Measurements from ENCODE around the gene KIF16B.

KIF16B gene

DNA sequence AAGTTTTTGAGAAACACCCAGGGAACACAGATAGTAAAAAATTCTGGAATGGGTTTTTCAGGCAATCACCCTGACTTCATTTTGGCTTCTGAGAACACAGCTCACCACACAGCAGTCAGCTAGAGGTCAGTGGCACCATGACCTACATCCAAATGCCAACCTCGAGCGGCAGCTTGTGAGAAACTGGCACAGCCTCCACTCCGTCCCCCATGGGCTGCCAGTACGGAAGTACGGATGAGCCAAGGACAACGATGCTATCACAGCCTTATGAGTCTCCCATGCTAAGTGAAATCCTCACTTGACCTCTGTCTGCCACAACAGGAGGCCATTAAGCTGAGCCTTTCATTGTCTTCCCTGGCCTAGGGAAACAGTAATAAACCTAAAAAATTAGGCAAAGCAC, 32.0 kb downstream of the KIF16B start:
- TF ChIP-seq ZFX (IDR thresholded peaks at IDR 0.05) = no peak
- TF ChIP-seq, protein P1, sequence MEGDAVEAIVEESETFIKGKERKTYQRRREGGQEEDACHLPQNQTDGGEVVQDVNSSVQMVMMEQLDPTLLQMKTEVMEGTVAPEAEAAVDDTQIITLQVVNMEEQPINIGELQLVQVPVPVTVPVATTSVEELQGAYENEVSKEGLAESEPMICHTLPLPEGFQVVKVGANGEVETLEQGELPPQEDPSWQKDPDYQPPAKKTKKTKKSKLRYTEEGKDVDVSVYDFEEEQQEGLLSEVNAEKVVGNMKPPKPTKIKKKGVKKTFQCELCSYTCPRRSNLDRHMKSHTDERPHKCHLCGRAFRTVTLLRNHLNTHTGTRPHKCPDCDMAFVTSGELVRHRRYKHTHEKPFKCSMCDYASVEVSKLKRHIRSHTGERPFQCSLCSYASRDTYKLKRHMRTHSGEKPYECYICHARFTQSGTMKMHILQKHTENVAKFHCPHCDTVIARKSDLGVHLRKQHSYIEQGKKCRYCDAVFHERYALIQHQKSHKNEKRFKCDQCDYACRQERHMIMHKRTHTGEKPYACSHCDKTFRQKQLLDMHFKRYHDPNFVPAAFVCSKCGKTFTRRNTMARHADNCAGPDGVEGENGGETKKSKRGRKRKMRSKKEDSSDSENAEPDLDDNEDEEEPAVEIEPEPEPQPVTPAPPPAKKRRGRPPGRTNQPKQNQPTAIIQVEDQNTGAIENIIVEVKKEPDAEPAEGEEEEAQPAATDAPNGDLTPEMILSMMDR (conservative IDR thresholded peaks at IDR 0.05) = no peak
- no peak overlapping the region for H3K27ac ChIP-seq

DNA sequence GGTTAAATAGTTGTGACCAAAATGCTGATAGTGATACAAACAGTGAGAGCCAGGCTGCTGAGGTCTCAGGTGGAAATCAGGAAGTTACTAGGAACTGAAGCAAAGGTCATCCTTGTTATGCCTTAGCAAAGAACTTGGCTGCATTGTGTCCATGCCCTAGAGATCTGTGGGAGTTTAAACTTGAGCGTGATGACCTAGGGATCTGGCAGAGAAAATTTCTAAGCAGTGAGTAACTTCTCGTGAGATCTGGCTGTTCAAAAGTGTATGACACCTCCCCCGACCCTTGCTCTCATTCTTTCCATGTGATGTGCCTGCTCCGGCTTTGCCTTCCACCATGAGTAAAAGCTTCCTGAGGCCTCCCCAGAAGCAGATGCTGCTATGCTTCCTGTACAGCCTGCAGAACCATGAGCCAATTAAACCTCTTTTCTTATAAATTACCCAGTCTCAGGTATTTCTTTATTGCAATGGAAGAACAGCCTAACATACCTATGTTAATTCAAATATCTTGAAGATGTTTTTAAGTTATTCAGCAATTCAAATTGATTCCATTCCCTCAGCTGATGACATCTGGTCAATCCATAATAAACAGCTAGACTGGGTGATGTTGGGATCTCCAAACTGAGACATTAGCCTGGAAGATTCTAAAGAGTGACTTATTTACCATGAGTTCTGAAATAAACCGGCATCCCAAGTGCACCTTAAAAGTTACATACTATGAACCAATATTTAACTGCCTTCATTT, 33.8 kb downstream of the KIF16B start:
- no peak overlapping the region for H3K27ac ChIP-seq
- TF ChIP-seq, protein P1 (conservative IDR thresholded peaks at IDR 0.05) = no peak
- no peak for TF ChIP-seq ZFX (IDR thresholded peaks at IDR 0.05)

DNA sequence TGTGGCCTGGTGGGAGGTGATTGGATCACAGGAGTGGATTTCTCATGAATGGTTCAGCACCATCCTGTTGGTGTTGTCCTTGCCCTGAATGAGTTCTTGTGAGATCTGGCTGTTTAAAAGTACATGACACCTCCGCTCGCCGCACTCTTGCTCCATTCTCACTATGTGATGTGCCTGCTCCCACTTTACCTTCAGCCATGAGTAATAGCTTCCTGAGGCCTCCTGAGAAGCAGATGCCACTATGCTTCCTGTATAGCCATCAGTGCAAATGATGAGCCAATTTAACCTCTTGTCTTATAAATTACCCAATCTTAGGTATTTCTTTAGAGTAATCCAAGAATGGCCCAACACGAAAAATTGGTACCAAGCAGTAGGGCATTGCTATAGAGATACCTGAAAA, 34.5 kb downstream of the KIF16B start:
- no peak overlapping the region for H3K27ac ChIP-seq
- no peak for TF ChIP-seq ZFX (IDR thresholded peaks at IDR 0.05)
- TF ChIP-seq, protein P1 (conservative IDR thresholded peaks at IDR 0.05) = no peak

DNA sequence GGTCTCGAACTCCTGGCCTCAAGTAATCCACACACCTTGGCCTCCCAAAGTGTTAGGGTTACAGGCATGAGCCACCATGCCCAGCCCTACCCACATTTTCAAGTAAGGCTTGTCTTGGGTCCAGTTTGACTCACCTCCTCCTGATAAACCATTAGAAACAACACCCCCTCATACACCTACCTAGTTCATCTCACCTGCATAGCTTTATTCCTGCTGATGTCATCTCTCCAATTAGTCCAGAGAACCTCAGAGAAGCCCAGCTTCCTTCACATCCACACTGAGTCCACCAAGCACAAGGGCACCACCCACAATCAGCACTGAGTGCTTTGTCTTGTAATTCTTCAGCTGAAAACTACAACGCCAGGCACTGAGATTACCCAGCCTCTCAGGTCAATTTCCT, 35.3 kb downstream of the KIF16B start:
- TF ChIP-seq, protein P1 (conservative IDR thresholded peaks at IDR 0.05) = no peak
- TF ChIP-seq ZFX (IDR thresholded peaks at IDR 0.05) = no peak
- no peak overlapping the region for H3K27ac ChIP-seq

DNA sequence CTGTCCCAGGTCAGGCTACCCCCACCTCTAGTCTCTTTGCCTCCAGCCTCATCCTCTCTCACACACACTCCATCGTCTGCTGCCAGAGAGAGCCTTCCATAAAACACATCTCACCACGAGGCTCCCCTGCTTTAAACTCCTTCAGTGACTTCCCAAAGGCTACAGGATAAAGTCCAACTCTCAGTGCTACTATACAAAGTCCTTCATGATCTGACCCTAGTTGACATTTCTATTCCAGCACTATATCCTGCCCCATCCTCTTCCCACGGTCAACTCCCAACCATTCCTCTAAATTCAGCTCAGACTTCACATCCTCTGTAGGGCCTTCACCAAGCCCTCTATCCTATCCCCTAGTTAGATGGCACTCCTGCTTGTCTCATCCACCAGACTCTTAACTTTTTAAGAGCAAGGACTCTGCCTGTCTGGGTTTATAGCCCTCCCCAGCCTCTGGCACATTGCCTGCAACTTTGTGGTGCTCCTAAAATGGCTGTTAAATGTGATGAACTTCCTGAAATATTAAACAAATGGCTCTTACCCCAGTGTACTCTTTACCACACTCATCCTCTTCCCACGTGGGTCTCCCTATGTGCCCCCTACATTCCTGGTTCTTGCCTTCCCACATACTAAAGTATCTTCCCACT, 36.1 kb downstream of the KIF16B start:
- no peak overlapping the region for H3K27ac ChIP-seq
- TF ChIP-seq, protein P1 (conservative IDR thresholded peaks at IDR 0.05) = no peak
- TF ChIP-seq ZFX (IDR thresholded peaks at IDR 0.05) = no peak

DNA sequence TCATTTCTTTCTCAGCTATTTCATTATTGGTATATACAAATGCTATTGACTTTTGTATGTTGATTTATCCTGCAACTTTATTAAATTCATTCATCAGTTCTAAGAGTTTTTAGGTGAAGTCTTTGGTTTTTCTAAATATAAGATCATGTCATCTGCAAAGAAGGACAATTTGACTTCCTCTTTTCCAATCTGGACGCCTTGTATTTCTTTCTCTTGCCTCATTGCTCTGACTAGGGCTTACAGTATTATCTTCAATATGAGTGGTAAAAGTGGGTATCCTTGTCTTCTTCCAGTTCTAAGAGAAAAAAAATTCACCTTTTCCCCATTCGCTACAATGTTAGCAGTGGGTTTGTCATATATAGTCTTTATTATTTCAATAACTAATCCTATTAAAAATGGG, 38.0 kb downstream of the KIF16B start:
- H3K27ac ChIP-seq = no peak overlapping the region
- TF ChIP-seq ZFX (IDR thresholded peaks at IDR 0.05) = no peak
- TF ChIP-seq, protein P1 (conservative IDR thresholded peaks at IDR 0.05) = no peak

DNA sequence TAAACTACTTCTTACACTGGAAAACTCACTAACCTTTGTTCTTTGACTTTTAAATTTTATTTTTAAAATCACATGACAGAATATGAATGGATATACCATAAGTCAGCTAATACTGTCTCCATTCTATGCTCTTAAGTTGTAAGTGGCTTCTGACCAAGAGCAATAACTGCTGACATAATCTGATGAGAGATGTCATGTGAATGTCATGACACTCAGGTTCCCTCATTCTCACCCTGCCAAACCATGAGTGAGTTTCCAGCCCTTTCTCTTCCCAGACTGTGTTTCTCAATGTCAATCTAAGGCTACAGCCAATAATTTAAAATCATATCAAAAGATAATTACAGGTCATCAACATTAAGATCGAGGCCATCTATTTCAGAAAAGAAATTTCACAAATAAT, 39.7 kb downstream of the KIF16B start:
- TF ChIP-seq ZFX (IDR thresholded peaks at IDR 0.05) = no peak
- TF ChIP-seq, protein P1 (conservative IDR thresholded peaks at IDR 0.05) = no peak
- no peak overlapping the region for H3K27ac ChIP-seq

Data from C4-2B (cell line).